NB4 (cell line): ENCODE data around the gene TEAD1.

Experiments
- POLR2A ChIP-seq: IDR thresholded peaks from 2 replicates; pipeline ENCODE4 v1.6.1; 2011; ENCODE audit warnings: mild to moderate bottlenecking; ENCODE audit not compliant: insufficient read length; ENCODE audit errors: extremely low read depth
- TF ChIP-seq, protein P1 (sequence below): IDR thresholded peaks from 2 replicates; pipeline ENCODE4 v1.6.1; 2011; ENCODE audit warnings: low read depth, low read length
- TF ChIP-seq, protein P2 (sequence below): IDR thresholded peaks from one replicate; pipeline ENCODE4 v1.5.1; 2012; ENCODE audit warnings: low read depth, low read length

DNA sequence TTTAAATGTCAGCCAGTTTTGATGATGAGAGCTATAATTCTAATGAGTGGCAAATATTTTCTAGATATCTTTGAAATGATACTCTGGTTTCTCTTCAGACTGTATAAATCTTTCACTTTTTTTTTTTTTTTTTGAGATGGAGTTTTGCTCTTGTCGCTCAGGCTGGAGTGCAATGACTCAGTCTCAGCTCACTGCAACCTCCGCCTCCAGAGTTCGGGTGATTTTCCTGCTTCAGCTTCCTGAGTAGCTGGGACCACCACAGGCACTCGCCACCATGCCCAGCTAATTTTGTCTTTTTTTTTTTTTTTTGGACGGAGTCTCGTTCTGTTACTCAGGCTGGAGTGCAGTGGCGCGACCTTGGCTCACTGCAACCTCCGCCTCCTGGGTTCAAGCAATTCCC is 113.6 kb downstream of the TEAD1 start:
- TF ChIP-seq POLR2A, result no peak
- TF ChIP-seq, protein P1, sequence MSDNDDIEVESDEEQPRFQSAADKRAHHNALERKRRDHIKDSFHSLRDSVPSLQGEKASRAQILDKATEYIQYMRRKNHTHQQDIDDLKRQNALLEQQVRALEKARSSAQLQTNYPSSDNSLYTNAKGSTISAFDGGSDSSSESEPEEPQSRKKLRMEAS, result no peak
- TF ChIP-seq, protein P2, sequence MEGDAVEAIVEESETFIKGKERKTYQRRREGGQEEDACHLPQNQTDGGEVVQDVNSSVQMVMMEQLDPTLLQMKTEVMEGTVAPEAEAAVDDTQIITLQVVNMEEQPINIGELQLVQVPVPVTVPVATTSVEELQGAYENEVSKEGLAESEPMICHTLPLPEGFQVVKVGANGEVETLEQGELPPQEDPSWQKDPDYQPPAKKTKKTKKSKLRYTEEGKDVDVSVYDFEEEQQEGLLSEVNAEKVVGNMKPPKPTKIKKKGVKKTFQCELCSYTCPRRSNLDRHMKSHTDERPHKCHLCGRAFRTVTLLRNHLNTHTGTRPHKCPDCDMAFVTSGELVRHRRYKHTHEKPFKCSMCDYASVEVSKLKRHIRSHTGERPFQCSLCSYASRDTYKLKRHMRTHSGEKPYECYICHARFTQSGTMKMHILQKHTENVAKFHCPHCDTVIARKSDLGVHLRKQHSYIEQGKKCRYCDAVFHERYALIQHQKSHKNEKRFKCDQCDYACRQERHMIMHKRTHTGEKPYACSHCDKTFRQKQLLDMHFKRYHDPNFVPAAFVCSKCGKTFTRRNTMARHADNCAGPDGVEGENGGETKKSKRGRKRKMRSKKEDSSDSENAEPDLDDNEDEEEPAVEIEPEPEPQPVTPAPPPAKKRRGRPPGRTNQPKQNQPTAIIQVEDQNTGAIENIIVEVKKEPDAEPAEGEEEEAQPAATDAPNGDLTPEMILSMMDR, result no peak
